Stimulated activated CD4-positive, alpha-beta T cell treated with anti-CD3 and anti-CD28 coated beads, TNF-alpha, amount 100 ng/mL, for 1 hour (primary cell): ENCODE data around the gene CCDC88B.

ENCODE experiments used
- DNase-seq, 3 donors: peaks; one replicate each; pipeline ENCODE4 v3.0.0-alpha.2; 2020; ENCODE audit warnings: low read depth in 3 of 3, low spot score in 1 of 3

Gene CCDC88B

GRCh38 chr11:64382586-64382985 is 42.6 kb downstream of the CCDC88B start:
- no peak for DNase-seq

DNA sequence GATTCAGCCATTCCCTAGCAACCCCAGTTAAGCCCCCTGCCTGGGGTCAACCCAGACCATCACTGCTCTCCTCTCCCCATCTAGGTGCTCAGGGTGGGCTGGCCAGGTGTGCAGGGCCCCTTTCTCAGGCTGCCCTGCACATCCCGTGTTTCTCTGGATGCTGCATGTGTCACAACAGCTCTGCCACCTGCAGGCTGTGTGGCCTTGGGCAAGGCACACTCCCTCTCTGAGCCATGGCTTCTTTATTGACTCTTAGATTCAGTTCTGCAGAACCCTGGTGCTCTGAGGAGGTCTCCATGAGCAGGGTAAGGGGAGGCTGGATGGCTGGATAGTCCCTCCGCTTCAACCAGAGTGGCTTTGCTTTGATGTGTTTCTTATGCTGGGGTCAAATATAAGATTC is 43.6 kb downstream of the CCDC88B start:
- no peak for DNase-seq

DNA sequence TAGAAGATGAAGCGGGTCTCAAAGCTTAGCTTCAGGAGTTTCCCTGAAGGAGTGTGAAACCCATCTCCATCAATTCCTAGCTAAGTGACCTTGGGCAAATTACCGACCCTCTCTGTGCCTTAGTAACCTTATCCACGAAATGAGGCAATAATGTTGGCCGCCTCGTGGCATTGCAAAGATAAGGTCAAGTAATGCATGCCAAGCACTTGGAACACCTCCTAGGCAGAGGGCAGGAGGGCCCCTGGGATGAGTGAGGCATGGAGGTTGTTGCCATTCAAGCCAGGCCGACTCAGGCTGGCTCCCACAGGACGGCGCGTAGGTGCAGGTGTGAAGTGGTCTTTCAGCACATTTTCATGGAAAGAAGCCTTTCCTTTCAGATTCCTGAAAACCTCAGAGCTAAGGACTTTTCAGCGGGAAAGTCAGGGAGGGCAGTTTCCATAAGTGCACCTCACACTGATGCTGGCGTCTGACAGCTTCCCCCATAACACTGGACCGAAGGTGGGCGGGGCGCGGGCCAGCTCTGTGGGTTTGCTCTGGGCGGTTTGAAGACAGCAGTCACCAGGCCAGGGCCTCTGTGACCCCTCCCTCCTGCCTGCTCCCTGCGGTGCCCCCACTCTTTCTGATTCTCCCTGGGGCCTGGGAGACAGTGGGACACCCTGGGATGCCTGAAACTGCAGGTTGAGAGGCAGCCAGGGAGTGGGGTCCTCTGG is 44.2 kb downstream of the CCDC88B start:
- no peak for DNase-seq

- DNase-seq = no peak
These were observed 45.3 kb downstream of the CCDC88B start for GRCh38 chr11:64384981-64385944.

DNA sequence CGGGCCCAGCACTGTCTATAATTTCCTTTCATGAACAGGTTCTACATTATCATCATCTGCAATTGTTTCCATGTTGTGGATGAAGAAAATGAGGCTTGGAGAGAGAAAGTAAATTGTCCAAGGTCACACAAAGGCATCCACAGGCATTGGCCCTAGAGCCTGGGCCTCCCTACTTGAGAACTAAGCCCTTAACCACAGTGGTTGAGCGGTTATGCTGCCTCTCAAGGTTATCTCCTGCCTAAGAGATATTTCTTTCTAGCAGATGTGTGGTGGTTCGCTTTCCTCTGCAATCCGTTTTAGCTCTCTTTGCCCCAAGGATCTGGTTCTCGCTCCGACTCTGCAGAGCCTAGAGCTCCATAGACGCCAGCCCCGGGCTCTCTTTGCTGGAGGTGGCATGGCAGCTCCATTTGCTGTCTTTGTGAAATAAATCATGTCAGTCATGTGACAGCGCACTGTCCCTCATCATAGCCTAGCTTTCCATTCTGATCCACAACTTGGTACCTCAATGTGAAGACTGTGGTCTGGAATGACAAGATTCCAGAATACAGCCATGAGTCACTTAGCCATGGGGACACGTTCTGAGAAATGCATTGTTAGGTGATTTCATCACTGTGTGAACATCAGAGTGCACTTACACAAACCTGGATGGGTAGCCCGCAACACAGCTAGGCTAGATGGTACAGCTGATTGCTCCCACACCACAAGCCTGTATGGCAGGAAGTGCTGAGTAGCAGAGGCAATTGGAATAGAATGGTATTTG is 46.1 kb downstream of the CCDC88B start:
- no peak for DNase-seq

DNA sequence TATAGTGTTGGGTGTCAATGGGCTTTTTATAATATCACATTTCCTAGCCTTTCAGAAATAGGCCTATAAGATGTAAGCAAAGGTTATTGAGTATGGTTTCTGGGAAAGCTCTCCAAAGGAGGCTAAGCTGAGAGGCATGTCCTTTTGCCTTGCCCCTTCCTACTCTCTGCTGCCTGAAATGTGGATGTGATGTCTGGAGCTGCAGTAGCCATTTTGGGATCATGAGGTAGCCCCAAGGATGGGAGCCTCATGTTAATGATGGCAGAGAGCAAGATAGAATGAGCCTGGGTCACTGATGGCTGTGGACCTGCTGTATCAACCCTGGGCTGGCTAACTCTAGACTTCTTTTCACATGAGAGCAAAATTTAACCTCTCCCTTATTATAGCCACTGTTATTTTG is 47.9 kb downstream of the CCDC88B start:
- DNase-seq = no peak

DNA sequence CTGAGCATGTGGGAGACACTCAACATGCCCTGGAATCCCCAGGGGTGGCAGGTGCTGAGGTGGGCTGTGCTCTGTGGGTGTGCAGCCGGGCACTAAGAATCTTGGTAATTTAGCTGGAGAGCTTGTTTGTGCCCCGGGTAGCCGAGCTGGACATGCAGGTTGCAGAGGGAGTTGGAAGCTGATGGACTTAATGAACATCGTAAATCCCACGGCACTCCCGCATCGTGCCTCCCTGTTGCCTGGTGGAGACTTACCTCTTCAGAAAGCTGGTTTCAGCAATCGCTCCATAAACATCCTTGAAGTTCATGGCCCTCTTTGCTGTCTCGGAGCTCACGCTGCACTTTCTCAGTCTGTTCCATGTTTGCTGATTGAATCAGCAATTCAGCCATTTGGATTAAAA is 48.9 kb downstream of the CCDC88B start:
- no peak for DNase-seq

- no peak for DNase-seq
These were observed 49.8 kb downstream of the CCDC88B start for GRCh38 chr11:64389851-64390250.

DNA sequence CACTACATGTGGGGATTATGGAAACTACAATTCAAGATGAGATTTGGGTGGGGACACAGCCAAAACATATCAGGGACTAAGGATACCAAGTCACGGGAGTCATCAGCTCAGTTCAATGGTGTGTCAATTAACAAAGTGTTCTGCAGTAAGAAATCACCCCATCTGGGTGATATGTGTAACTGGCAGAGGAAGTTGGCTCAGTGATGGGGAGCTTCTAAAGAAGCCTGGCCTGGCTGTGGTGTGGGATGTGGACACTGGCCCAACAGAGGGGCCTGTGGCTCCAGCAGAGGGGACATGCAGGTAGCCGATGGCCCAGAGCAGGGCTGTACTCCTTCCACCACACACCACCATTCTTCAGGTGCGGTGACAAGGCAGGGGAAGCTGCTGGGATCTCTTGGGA is 50.6 kb downstream of the CCDC88B start:
- DNase-seq = no peak

DNA sequence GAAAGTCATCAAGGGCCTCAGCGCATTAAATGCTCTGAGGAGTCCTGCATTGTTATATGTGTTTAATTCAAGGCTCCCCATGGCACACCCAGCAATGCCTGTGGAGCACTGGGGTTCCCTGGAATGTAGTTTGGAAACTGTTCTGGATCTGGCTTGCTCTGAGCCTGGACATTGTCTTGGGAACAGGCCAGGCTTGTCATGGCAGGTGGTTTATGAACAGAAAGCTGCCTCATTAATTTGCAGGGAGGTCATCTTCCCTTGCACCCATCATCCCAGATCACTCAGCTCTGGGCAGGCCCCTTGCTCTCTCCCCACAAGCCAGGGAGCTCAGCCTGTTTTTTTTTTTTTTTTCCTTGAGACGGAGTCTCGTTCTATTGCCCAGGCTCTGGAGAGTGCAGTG is 51.8 kb downstream of the CCDC88B start:
- DNase-seq = no peak

- no peak for DNase-seq
These were observed 55.6 kb downstream of the CCDC88B start for GRCh38 chr11:64395545-64396078.

DNA sequence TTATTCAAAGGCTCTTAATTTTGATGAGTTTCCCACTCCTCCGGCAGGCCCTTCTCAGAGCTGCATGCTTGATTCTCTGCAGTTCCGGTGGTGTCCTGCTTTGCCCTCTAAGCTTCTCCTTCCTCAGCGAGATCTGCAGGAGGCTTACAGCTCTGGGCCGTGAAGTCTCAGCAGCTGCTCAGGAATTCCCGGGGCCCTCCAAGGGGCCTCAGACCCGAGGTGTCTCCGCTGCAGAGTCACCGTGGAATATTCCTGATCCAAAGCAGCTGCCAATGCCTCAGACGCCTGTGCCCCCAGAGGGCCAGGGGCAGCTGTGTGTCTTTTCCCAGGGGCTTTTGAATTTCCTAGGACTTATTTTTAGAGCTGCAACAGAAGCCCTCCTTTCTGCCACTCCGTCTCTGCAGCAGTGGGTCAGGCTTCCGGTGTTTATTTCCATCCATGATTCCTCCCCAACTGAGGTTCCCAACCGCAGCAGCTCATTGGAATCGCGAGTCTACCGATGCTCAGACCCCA is 56.1 kb downstream of the CCDC88B start:
- no peak for DNase-seq

DNA sequence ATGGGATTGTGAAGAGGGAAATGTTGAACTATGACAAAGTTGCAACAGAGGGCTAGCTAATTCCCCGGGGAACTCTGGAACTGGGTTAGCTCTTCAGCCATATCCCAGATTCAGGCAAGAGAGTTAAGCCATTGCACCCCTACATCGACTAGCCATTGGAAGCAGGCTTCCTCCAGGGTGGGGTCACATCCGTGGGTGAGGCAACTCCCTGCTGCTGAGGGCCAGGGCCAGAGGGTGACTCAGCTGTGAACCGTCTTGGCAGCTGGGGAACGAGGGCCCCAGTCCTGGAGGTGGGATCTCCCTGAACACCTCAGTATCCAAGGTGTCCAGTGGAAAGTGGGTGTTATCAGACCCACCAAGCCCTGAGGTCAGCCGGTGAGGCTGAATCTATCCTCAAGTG is 60.1 kb downstream of the CCDC88B start:
- no peak for DNase-seq

- DNase-seq = no peak
These were observed 60.7 kb downstream of the CCDC88B start for GRCh38 chr11:64400667-64401066.

DNA sequence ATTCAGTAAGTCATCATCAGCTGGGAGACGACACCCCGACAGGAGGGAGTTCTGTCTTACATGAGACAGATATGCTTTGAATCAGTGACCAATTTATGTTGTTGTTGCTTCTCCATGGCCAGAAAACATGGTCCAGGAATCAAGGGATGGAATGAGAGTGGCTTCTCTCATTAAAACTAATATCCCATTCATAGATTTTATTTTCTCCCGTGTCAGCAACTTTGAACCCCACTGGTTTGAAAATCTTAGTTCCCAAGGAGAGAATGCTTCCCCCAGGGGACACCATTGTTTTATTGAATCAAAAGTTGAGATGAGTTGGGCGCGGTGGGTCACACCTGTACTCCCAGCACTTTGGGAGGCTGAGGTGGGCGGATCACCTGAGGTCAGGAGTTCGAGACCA is 61.8 kb downstream of the CCDC88B start:
- DNase-seq = no peak

DNA sequence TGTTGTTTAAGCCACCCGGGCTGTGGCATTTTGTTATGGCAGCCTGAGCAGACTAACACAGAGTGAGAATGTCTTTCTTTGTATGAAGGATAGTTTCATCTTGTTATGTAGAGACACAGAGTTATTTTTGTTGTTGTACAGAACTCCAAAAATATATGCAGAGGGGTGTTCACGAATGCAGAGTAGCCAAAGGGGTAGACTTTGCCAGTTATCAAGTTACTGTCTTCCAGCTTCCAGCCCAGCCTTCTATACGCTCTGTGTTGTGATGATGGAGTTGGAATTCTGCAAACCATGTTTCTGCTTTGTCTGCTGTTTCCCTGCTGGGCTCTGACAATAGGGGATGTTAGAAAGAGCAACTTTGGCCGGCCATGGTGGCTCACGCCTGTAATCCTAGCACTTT is 63.1 kb downstream of the CCDC88B start:
- DNase-seq = no peak

DNA sequence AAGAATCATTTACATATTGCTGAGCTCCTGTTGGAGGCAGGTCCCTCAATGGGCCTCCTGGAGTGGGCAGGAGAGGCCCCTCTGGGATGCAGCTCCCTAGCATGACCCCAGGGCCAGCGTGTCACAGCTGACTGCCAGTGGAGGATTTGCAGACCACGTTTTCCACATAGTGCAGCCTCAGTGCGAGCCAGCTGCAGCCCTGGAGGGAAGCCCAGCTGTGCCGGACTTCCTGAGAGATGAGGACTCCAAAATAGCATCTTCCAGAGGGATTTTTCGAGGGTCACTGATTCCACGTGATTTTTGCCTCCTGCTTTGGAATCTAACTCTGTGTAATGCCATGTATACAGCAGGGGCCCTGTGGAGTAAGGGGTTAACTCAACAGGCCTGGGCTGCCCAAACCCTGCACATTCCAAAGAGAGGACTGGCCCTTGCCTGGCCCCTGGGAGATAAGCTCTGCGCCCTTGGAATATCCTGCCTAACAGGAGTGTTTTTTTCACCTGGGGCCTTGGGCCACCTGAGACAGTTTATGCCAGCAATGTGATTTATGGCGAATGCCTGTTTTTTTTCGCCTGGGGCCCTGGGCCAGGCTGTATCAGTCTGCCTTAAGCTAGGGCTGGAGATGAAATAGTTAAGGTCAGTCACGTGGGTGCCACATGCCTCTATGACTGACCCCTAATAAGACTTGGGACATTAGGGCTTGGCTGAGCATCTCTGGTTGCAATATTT is 66.4 kb downstream of the CCDC88B start:
- no peak for DNase-seq
